ENCODE data around the gene TNMD. TPM values are rescaled to one million over a fixed set of nuclear protein-coding genes. Genes with fewer than 3 reads are reported as not detected.

The TNMD gene
- polyA plus RNA-seq, 3 donors, result not detected

GRCh38 chrX:100615005-100615404, 30.3 kb downstream of the TNMD start:
- no peaks in the 10 kb centered on the region for H3K36me3 Mint-ChIP-seq
- no peak overlapping the region for H3K4me2 ChIP-seq (replicated peaks; ENCODE audit: extremely low read depth, low read length, poor library complexity, severe bottlenecking)
- peaks cover 34 to 62% (median 57%) of the 10 kb centered on the region in 3 donors for H3K27me3 Mint-ChIP-seq (ENCODE audit: low read depth in 3 of 3)
- H3K27ac Mint-ChIP-seq, result no peak overlapping the region
- H3K27ac ChIP-seq (ENCODE audit: low read depth in 1 of 2, low read length in 2 of 2), result no peak overlapping the region
- peaks cover 41 to 48% of the 10 kb centered on the region in 2 donors for H3K27me3 ChIP-seq (ENCODE audit: control insufficient read depth in 2 of 2, insufficient read depth in 2 of 2, low read length in 2 of 2)
- H3K4me3 Mint-ChIP-seq, result peak overlapping the region in 1 of 2 donors; percentile 62
- no peak overlapping the region for H3K4me3 ChIP-seq (replicated peaks in 1 of 3; ENCODE audit: low read depth in 2 of 3, low read length in 3 of 3)
- H3K36me3 ChIP-seq (replicated peaks in 1 of 2; ENCODE audit: control insufficient read depth in 1 of 2, insufficient read depth in 2 of 2, low read length in 2 of 2), result no peaks in the 10 kb centered on the region
- no peaks in the 10 kb centered on the region for H3K79me2 ChIP-seq (ENCODE audit: insufficient read depth, low read length)
- no peaks in the 10 kb centered on the region for H3K4me1 Mint-ChIP-seq
- H3K4me1 ChIP-seq (ENCODE audit: control insufficient read depth in 1 of 2, insufficient read depth in 2 of 2, low read length in 2 of 2), result no peaks in the 10 kb centered on the region
- H3K9me3 Mint-ChIP-seq, result peaks cover 0 to 3% (median 0%) of the 10 kb centered on the region in 7 donors
- intact Hi-C loops (cut with micrococcal nuclease), result no loop called here
- no peaks in the 10 kb centered on the region for H3K9me3 ChIP-seq (replicated peaks in 1 of 2; ENCODE audit: control insufficient read depth in 1 of 2, insufficient read depth in 1 of 2, low read length in 2 of 2)
- no CpG with 5 or more reads among the region's 3 CpGs for WGBS (ENCODE audit: insufficient coverage)
- no peaks in the 10 kb centered on the region for H4K20me1 ChIP-seq (ENCODE audit: insufficient read depth, low read length)
- no peak overlapping the region for H2AFZ ChIP-seq (ENCODE audit: insufficient read depth, low read depth, low read length, poor library complexity, severe bottlenecking)
- H3K9ac ChIP-seq (ENCODE audit: insufficient read depth, low read length, poor library complexity, severe bottlenecking), result no peak overlapping the region
- TF ChIP-seq CTCF (IDR thresholded peaks at IDR 0.05), result peak; percentile 14
- DNase-seq, result no peak

GRCh38 chrX:100623001-100623400, 38.3 kb downstream of the TNMD start:
- TF ChIP-seq CTCF (IDR thresholded peaks at IDR 0.05), result no peak
- Histone ChIP-seq H3K27ac (ENCODE audit: low read depth in 1 of 2, low read length in 2 of 2) (no peak overlapping the region), H3K9me3 (replicated peaks in 1 of 2; ENCODE audit: control insufficient read depth in 1 of 2, insufficient read depth in 1 of 2, low read length in 2 of 2) (no peaks in the 10 kb centered on the region), H2AFZ (ENCODE audit: insufficient read depth, low read depth, low read length, poor library complexity, severe bottlenecking) (no peak overlapping the region), H3K36me3 (replicated peaks in 1 of 2; ENCODE audit: control insufficient read depth in 1 of 2, insufficient read depth in 2 of 2, low read length in 2 of 2) (no peaks in the 10 kb centered on the region), H3K4me2 (replicated peaks; ENCODE audit: extremely low read depth, low read length, poor library complexity, severe bottlenecking) (no peak overlapping the region), H3K4me1 (ENCODE audit: control insufficient read depth in 1 of 2, insufficient read depth in 2 of 2, low read length in 2 of 2) (peaks cover 0 to 2% of the 10 kb centered on the region in 2 donors), H3K9ac (ENCODE audit: insufficient read depth, low read length, poor library complexity, severe bottlenecking) (no peak overlapping the region), H3K79me2 (ENCODE audit: insufficient read depth, low read length) (no peaks in the 10 kb centered on the region), H3K27me3 (ENCODE audit: control insufficient read depth in 2 of 2, insufficient read depth in 2 of 2, low read length in 2 of 2) (peaks cover 28 to 43% of the 10 kb centered on the region in 2 donors), H4K20me1 (ENCODE audit: insufficient read depth, low read length) (no peaks in the 10 kb centered on the region), H3K4me3 (replicated peaks in 1 of 3; ENCODE audit: low read depth in 2 of 3, low read length in 3 of 3) (no peak overlapping the region)
- Mint-ChIP-seq H3K9me3 (peaks cover 0 to 5% (median 0%) of the 10 kb centered on the region in 7 donors), H3K27ac (no peak overlapping the region), H3K27me3 (ENCODE audit: low read depth in 3 of 3) (peaks cover 21 to 52% (median 49%) of the 10 kb centered on the region in 3 donors), H3K4me1 (peaks cover 9% of the 10 kb centered on the region), H3K36me3 (no peaks in the 10 kb centered on the region), H3K4me3 (peak overlapping the region in 1 of 2 donors; percentile 39)
- intact Hi-C loops (cut with micrococcal nuclease), result no loop called here
- WGBS (ENCODE audit: insufficient coverage), result 93% methylated on average over 2 of the region's 4 CpGs
- DNase-seq, result no peak

Data from CD14-positive monocyte (primary cell).